Stimulated activated CD4-positive, alpha-beta T cell treated with anti-CD3 and anti-CD28 coated beads, Interleukin-1b, Interleukin-23, amount 100 ng/mL, for 24 hours (primary cell): ENCODE data around the gene TRHDE.

ENCODE experiments used
- DNase-seq, 4 experiments: peaks; one replicate each; pipeline ENCODE4 v3.0.0-alpha.2; 2020; ENCODE audit warnings: low read depth in 4 of 4, low spot score in 1 of 4

TRHDE gene, protein sequence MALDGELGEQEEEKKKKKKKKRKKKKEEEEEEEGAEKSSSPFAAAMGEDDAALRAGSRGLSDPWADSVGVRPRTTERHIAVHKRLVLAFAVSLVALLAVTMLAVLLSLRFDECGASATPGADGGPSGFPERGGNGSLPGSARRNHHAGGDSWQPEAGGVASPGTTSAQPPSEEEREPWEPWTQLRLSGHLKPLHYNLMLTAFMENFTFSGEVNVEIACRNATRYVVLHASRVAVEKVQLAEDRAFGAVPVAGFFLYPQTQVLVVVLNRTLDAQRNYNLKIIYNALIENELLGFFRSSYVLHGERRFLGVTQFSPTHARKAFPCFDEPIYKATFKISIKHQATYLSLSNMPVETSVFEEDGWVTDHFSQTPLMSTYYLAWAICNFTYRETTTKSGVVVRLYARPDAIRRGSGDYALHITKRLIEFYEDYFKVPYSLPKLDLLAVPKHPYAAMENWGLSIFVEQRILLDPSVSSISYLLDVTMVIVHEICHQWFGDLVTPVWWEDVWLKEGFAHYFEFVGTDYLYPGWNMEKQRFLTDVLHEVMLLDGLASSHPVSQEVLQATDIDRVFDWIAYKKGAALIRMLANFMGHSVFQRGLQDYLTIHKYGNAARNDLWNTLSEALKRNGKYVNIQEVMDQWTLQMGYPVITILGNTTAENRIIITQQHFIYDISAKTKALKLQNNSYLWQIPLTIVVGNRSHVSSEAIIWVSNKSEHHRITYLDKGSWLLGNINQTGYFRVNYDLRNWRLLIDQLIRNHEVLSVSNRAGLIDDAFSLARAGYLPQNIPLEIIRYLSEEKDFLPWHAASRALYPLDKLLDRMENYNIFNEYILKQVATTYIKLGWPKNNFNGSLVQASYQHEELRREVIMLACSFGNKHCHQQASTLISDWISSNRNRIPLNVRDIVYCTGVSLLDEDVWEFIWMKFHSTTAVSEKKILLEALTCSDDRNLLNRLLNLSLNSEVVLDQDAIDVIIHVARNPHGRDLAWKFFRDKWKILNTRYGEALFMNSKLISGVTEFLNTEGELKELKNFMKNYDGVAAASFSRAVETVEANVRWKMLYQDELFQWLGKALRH

GRCh38 chr12:72272091-72272661, at the start of gene TRHDE:
TRHDE (plus strand) TSS chr12:72272370; CDS start chr12:72272644, 274 bp downstream.
- no peak for DNase-seq

- no peak for DNase-seq
Observed at GRCh38 chr12:72226510-72226909, 45.7 kb upstream of the TRHDE start.

- DNase-seq: no peak
Observed at GRCh38 chr12:72228424-72228823, 43.7 kb upstream of the TRHDE start.

- DNase-seq: no peak
Observed at GRCh38 chr12:72230589-72230988, 41.6 kb upstream of the TRHDE start.

DNA sequence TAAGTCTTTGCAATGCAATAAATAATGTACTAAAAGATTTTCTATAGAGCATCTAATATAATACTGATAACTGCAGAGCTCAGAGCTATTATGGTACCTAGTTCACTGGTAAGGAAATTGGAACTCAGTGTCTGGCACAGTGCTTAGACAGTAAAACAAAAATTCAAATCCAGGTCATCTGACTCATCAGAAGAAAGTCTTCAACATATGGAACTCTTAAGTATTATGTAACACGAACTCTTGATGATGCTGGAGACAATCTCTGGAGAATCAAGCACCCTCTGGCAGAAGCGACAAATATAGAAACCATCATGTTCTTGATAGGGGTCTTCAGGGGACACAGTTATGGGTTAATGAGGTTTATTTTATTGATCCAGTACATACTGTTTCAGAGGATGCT, 37.3 kb upstream of the TRHDE start:
- DNase-seq: no peak

GRCh38 chr12:72236071-72236705, 36.0 kb upstream of the TRHDE start:
- no peak for DNase-seq

- no peak for DNase-seq
Observed at GRCh38 chr12:72241552-72241951, 30.6 kb upstream of the TRHDE start.

- no peak for DNase-seq
Observed at GRCh38 chr12:72242946-72243345, 29.2 kb upstream of the TRHDE start.

DNA sequence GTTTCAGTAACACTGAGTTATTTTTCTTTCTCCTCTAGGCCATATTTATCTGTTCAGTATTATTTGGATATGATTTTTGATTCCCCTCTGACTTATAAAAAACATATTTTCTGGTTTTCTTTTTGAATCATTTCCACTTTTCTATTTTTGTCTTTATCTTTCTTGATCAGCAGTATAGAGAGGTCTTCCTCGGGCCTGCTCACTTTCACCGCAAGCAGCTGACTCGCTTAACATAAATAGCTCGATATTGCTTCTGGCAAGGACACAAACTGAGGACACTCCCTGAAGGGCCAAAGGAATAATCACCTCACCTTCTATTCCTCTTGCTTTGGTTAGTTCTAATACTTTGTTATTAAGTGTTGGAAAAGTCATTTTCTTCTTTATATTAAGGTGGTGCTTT, 25.8 kb upstream of the TRHDE start:
- no peak for DNase-seq

GRCh38 chr12:72250346-72250745, 21.8 kb upstream of the TRHDE start:
- no peak for DNase-seq

DNA sequence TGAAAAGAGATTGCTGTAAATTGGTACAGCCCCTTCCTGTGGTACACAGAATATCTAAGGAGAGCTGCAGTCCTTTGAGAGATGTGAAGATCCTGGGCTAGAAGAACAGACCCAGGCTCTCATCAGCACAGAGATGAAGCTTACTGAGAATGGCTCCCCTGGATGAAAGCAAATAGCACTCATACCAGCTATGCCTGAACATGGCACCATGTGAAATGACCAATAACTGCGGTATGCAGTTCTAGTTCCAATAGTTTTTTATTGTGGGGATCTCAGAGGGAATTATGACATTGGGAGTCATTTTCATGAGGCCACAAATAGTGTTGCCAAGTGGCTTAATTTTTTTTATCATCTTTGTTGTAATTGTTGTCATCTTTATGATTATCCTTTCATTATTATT, 15.4 kb upstream of the TRHDE start:
- DNase-seq: no peak

DNA sequence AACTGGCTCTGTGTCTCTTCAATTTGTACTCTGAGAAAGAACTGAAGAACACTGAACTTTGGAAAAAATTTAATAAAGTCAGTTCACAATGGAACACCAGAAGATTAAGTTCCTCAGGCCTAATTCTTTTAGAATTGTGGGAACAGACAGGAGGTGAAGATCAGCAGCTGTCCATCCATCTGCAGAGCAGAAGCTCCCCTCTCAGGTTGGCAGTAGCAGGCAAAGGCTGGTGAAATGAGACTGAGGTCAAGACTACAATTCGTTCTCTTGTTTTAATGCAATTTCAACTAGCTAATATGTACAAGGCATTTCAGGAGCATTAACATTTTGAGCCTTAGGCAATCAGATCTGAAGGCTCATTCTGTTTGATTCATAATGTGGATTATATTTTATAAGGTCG, 10.3 kb upstream of the TRHDE start:
- DNase-seq: no peak

DNA sequence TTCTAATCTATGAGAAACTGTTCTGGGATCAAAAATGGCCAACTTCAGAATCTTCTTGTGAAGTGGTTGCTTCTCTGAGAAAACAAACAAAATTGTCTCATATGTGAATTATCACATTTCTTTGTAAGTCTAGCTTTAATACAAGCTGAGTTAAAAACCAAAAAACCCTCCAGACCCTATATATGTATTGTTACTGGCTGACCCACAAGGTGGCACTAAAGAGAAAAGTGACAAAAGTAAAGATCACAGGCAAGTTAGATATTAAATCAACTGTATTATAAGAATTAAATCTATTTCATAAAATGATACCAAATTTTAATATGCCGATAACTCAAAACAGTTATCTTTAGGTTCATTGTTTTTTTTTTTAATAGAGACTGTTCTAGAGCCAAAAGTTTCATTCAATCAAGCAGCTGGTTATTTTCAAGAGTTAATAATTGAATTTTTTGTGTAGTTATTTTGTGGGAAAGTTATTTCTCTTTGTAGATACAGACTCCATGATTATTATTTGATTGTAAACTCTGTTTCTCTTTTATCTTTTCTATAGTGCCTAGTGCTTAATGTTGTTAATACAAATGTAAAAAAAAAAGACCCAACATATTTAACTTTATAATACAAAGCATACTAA, 7.5 kb upstream of the TRHDE start:
- DNase-seq: no peak

- no peak for DNase-seq
Observed at GRCh38 chr12:72267974-72268373, 4.2 kb upstream of the TRHDE start.

GRCh38 chr12:72268386-72268785, 3.8 kb upstream of the TRHDE start:
- DNase-seq: no peak

GRCh38 chr12:72269491-72269890, 2.7 kb upstream of the TRHDE start:
- no peak for DNase-seq

GRCh38 chr12:72270246-72270645, 1.9 kb upstream of the TRHDE start:
- no peak for DNase-seq

- no peak for DNase-seq
Observed at GRCh38 chr12:72270961-72271360, 1.2 kb upstream of the TRHDE start.

DNA sequence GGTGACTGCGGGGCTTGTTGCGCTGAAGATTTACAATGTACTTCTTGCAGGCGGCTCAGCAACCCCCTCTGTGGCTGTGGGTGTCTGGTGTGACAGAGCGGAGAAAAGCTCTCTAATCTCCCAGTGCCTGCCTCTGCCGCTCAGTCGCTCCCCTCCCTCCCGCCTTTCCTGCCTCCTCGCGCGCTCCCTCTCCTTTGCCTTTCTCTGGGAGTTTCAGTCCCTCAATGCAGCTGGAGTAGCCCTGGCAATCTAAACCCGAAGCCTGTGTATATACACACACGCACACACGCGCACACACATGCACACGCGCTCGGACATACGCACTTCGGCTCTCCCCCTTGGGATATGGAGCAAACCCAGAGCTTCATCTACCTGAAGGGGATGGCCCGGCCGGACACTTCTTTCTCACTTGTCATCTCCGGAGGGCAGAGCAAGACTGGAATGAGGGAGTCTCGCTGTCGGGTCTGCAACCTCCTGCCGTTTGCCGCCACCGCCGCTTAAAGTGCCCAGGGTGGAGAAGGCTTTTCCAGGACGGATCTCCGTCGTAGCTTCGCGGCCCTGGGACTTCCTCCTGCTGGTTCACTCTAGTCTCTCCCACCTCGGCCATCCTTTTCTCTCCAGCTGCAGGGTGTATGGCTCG, 599 bp upstream of the TRHDE start:
- DNase-seq: no peak
